ENCODE data around the gene ZNF597.

ZNF597 gene, protein sequence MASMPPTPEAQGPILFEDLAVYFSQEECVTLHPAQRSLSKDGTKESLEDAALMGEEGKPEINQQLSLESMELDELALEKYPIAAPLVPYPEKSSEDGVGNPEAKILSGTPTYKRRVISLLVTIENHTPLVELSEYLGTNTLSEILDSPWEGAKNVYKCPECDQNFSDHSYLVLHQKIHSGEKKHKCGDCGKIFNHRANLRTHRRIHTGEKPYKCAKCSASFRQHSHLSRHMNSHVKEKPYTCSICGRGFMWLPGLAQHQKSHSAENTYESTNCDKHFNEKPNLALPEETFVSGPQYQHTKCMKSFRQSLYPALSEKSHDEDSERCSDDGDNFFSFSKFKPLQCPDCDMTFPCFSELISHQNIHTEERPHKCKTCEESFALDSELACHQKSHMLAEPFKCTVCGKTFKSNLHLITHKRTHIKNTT

GRCh38 chr16:3443108-3444031 is at the start of gene ZNF597, which contains the start of gene NAA60:
TSS of gene ZNF597 (minus strand) at chr16:3443504. CDS start at chr16:3443153, 351 bp downstream.
TSS of gene NAA60 (plus strand) at chr16:3443680. CDS start at chr16:3476228, 32,548 bp downstream.
- DNase-seq: peak; percentile 91

DNA sequence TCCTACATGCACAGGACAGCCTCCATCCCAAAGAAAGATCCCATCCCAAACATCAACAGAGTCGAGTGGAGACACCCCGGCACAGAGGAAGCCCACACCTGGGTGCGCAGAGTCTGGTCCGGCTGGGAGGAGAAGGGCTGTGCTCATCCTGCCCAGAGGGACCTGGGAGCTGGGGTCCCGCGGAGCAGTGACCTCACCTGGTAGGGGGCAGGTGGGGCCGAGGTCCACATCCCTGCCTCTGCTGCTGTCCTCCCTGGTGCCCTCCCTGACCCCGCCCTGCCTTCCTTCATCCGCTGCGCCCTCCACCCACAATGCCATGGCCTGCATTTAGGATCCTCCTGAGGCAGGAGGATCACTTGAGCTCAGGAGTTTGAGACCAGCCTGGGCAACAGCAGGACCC is 49.1 kb upstream of the ZNF597 start:
- no peak for DNase-seq

DNA sequence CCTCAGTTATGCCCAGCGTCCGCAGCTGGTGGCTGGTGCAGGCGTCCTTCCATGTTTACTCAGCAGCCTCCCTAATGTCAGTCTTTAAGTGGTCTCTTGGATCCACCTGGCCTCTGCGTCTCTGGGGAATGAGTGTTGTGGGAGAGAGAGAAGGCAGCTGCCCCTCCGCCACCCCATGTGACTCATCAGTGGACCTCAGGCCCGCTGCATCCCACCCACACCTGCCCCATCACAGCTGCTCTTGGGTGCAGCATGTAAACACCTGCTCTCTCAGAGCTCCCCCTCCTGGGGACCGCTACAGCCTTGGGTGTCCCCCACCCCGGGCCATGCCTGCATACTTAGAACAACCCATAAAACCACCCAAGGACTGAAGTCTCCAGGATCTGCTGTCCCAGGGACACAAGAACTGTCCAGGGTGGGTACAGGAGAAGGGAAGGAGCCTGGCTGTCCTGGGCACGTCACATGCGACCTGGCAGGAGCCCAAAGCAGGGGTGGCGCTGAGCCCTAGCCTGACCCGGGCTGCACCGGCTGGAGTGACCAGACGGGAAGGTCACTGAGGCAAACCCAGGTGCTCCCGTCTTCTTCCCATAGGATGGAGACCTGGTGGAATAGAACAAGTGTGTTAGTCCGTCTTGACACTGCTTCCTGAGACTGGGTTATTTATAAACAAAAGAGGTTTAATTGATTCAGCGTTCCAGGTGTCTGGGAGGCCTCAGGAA is 47.8 kb upstream of the ZNF597 start:
- DNase-seq: no peak

DNA sequence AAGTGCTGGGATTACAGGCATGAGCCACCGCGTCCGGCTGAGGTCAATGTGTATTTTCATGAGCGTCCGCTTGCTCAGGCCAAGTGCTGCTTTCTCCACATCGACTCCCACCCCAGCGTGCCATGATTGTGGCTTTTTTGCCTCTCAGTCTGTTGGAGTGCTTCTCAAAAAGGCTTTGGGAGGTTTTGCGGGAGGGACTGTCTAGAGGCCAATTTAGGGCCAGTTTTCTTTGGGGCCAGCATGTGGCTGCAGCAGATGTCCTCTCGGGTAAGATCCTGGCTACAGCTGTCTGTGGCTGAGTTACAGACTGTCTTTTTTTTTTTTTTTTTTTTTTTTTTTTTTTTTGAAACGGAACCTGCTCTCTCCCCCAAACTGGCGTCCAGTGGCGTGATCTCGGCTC is 45.5 kb upstream of the ZNF597 start:
- DNase-seq: no peak

- no peak for DNase-seq
These were observed 44.5 kb upstream of the ZNF597 start for GRCh38 chr16:3487521-3488410.

DNA sequence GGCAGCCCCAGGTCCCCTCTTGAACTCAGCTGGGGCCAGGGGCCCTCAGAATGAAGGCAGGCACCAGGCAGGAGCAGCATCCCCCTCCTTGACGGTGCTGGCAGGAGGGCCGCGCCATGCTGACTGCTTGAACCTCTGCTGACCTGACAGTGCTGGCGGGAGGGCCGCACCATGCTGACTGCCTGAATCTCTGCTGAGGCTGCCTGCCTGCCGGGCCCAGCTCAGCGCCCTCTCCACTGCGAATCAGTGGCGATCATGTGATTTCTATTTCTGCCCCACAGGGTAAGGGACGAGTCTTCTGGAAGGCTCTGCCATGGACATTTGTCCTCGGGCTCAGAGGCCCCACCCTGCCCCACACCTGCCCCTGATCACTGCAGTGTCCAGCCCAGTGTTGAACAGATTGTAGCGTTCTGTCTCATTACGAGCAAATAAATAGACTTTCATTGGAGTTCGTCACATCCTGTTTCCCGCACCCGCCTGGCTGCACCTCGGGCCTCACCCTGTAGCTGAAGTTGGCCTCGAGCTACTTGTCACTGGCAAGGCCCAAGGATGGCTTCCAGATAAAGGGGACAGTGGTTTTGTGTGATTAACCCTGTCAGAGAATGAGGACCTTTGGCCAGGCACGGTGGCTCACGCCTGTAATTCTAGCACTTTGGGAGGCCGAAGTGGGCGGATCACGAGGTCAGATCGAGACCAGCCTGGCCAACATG is 43.4 kb upstream of the ZNF597 start:
- DNase-seq: no peak

- no peak for DNase-seq
These were observed 42.7 kb upstream of the ZNF597 start for GRCh38 chr16:3485821-3486505.

- no peak for DNase-seq
These were observed 41.9 kb upstream of the ZNF597 start for GRCh38 chr16:3485097-3485745.

- DNase-seq: peak; percentile 45
These were observed 41.2 kb upstream of the ZNF597 start for GRCh38 chr16:3484318-3485096.

DNA sequence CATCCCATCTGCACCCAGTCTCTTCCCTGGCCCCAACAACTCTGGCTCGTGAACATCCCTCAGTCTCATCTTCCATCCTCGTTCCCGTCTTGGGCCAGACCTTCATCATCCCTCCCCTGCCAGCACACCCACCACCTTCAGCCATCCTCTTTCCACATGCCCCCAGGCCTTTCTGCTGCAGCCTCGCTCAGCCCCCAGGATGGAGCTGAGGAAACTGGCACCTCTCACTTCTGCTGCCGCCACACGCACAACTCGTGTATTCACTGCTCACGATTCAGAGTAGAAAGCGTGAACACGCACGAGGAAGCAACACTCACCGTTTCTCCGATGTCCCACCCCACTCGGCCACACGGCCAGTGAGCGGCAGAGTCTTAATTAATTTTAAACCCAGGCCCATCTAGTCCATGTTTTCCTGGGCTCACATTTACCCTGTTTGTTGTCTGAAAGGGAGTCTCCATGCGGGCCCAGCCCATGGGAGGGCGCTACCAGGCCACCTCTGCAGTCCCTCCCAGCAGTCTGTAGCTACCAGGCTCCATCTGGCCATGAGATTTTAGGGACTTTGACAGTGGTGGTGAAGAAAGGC is 39.4 kb upstream of the ZNF597 start:
- no peak for DNase-seq

DNA sequence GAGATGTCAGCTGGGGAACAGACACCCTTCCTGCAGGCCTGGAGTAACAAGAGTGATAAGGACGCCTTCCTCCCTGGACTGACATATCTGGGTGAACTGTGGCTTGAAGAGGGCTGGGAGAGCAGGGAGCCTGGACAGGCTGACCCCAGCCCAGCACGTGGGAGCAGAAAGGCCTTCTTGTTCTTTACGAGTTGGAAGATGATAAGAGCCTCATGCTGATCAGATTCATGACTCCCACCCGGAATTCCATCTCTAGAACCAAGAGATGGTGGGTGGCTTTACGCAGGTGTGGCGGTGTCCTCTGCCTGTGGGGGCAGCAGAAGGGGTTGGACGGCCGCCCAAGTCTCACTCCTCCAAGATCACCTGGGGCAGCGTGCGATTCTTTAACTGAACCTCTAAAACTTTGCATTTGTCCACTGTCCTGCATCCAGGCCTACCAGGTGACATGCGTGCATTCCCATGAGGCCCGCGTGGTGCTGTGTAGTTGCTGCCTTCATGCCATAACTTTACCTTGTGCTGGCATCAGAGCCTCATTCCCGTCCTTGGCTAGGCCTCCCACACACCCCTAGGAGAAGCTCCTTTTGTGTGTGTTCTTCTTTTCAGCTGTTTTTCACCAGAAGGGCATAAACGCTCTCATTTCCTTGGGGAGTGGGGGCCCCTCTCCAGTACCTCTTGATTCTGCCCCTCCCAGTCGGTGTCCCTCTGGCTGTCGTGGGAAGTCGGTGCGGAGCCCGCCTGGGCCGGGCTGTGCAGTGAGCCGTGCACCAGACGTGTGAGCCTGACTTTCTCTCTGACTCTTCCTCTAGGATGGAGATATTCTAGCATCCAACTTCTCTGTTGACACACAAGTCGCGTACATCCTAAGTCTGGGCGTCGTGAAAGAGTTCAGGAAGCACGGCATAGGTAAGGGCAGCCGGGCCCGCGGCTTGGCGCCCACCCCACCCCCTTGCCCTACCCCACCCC is 38.7 kb upstream of the ZNF597 start:
- no peak for DNase-seq

- no peak for DNase-seq
These were observed 37.8 kb upstream of the ZNF597 start for GRCh38 chr16:3480901-3481695.

DNA sequence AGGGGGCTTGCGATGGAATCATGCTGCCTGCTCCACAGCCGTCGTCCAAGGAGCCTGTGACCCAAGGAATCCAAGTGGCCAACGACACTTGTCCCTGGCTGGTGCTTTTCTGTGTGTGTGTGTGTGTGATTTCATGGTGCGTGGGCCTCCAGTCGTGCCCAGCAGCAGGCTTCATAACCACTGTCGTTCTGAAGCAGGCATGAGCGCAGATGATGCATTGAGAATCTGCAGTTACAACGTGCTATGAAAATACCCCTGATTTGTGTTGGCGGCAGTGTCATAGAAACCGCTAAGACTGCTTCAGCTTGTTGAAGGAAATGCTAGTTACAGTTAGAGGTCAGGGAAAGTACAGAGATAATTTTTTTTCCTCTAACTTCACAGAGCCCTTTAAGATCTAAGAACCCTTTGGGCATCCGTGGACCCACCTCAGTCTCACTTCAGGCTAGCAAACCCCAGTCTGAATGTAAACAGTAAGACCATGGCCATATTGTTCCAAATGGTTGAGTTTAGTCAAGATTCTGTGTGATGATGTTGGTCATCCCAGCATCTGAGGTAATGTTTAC is 36.4 kb upstream of the ZNF597 start:
- no peak for DNase-seq

GRCh38 chr16:3478242-3478925 is 35.1 kb upstream of the ZNF597 start:
- DNase-seq: no peak

DNA sequence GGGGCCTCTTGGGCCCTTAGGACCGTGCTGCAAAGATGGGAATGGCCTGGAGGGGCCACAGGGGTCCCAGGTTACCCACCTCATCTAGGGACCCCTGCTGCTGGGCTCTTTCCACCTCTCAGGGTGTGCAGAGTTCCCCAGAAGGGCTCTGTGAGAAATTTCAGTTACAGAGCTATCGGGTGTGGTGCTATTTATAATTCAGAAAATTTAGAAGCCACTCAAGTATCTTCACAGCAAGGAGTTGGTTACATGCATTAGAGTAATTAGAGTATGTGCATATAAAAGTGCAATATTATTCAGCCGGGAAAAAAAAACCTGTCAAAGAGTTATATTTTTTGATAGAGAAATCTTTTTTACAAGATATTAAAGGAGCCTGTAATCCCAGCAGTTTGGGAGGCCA is 33.1 kb upstream of the ZNF597 start:
- no peak for DNase-seq
